ENCODE measurements around the gene ZSCAN20.

DNA sequence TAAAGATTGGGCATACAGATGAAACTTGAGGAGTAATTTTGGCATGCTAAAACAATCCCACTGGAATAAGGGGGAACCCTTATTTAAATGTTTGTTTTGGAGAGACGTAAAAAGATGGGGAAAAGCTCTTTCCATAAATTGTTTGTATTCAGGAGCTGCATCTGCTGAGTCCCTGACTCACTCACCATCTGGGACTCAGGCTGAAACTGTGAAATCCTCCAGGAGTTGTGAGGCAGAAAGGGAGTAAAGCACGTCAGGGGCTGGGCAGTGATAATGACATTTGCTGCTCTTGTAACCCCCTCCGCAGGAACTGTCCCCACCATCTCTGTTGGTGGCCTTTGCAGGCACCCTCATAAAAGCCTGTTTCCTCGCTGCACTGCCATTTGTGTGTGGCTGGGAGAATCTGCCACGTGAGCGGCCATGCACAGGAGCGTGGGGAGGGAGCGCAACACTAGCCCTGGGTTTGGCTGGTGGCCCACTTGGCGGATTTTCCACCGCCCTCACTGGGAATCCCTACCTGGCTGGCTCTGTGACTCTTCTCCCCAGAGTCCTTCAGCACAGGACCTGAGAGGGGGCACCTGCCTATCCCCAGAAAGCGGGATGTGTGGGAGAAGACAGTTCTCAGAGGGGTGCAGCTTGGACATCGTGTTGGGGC lies 45.3 kb downstream of the ZSCAN20 start:
- TF ChIP-seq, protein P1, sequence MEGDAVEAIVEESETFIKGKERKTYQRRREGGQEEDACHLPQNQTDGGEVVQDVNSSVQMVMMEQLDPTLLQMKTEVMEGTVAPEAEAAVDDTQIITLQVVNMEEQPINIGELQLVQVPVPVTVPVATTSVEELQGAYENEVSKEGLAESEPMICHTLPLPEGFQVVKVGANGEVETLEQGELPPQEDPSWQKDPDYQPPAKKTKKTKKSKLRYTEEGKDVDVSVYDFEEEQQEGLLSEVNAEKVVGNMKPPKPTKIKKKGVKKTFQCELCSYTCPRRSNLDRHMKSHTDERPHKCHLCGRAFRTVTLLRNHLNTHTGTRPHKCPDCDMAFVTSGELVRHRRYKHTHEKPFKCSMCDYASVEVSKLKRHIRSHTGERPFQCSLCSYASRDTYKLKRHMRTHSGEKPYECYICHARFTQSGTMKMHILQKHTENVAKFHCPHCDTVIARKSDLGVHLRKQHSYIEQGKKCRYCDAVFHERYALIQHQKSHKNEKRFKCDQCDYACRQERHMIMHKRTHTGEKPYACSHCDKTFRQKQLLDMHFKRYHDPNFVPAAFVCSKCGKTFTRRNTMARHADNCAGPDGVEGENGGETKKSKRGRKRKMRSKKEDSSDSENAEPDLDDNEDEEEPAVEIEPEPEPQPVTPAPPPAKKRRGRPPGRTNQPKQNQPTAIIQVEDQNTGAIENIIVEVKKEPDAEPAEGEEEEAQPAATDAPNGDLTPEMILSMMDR (IDR thresholded peaks at IDR 0.05) = no peak
- TF ChIP-seq EZH2 (IDR thresholded peaks at IDR 0.05) = no peak
- TF ChIP-seq EZH2phosphoT487 (IDR thresholded peaks at IDR 0.05) = no peak
